Measurements from ENCODE around the gene HOXB4. TPM values are rescaled to one million over a fixed set of nuclear protein-coding genes. Genes with fewer than 3 reads are reported as not detected.

Gene HOXB4
- total and polyA plus RNA-seq, 10 of the 15 experiments (the other 5 are each of a cell fraction or from before 2014, with no cell fraction given) = 0.35 to 5.8 (median 3.0) TPM

GRCh38 chr17:48574505-48575065 is 3.6 kb downstream of the HOXB4 start (continued):
- TF ChIP-seq ZBTB11 (CRISPR knock-in tag; IDR thresholded peaks at IDR 0.05) (no peak), TAF1 (IDR thresholded peaks at IDR 0.05; ENCODE audit: borderline replicate concordance, low read depth, low read length) (no peak), WRNIP1 (IDR thresholded peaks at IDR 0.05; ENCODE audit: borderline replicate concordance, low read depth, low read length) (no peak), FOS (IDR thresholded peaks at IDR 0.05; ENCODE audit: borderline replicate concordance, extremely low read depth, insufficient read length) (no peak), REST (IDR thresholded peaks at IDR 0.05; ENCODE audit: low read depth, low read length) (no peak)

Data from GM12878 (cell line).